MM.1S (cell line): Measurements from ENCODE around the gene POMGNT2.

ENCODE experiments used
- CTCF ChIP-seq: fragments of 300-600 bp; sonication (generic); IDR thresholded peaks from 2 replicates; pipeline ENCODE4 v1.5.1; 2016; ENCODE audit warnings: antibody characterized with exemption, low read length, mixed read lengths
- EZH2 ChIP-seq: fragments of 300-600 bp; sonication (generic); optimal IDR thresholded peaks from 2 replicates; pipeline ENCODE3; 2017; ENCODE audit warnings: low read depth, mild to moderate bottlenecking, antibody characterized with exemption, low read length, mixed read lengths

GRCh38 chr3:43072361-43072760 is 33.5 kb downstream of the POMGNT2 start:
- TF ChIP-seq CTCF (no peak), EZH2 (no peak)
